ENCODE results near the gene HOXB7.

- TF ChIP-seq, protein P1, sequence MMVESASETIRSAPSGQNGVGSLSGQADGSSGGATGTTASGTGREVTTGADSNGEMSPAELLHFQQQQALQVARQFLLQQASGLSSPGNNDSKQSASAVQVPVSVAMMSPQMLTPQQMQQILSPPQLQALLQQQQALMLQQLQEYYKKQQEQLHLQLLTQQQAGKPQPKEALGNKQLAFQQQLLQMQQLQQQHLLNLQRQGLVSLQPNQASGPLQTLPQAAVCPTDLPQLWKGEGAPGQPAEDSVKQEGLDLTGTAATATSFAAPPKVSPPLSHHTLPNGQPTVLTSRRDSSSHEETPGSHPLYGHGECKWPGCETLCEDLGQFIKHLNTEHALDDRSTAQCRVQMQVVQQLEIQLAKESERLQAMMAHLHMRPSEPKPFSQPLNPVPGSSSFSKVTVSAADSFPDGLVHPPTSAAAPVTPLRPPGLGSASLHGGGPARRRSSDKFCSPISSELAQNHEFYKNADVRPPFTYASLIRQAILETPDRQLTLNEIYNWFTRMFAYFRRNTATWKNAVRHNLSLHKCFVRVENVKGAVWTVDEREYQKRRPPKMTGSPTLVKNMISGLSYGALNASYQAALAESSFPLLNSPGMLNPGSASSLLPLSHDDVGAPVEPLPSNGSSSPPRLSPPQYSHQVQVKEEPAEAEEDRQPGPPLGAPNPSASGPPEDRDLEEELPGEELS (CRISPR knock-in tag; IDR thresholded peaks at IDR 0.05): no peak
- TF ChIP-seq CTCF (IDR thresholded peaks at IDR 0.05) (no peak; the same call in 1 of the 2 replicates), STAT6 (CRISPR knock-in tag; conservative IDR thresholded peaks at IDR 0.05; ENCODE audit: low read depth) (no peak), NR2C2 (CRISPR knock-in tag; IDR thresholded peaks at IDR 0.05) (no peak), SOX15 (CRISPR knock-in tag; IDR thresholded peaks at IDR 0.05) (no peak)
- TF ChIP-seq, protein P2, sequence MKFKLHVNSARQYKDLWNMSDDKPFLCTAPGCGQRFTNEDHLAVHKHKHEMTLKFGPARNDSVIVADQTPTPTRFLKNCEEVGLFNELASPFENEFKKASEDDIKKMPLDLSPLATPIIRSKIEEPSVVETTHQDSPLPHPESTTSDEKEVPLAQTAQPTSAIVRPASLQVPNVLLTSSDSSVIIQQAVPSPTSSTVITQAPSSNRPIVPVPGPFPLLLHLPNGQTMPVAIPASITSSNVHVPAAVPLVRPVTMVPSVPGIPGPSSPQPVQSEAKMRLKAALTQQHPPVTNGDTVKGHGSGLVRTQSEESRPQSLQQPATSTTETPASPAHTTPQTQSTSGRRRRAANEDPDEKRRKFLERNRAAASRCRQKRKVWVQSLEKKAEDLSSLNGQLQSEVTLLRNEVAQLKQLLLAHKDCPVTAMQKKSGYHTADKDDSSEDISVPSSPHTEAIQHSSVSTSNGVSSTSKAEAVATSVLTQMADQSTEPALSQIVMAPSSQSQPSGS (CRISPR knock-in tag; IDR thresholded peaks at IDR 0.05; ENCODE audit: borderline replicate concordance, low read depth): no peak
Observed at GRCh38 chr17:48641541-48642058, 30.8 kb upstream of the HOXB7 start.
